ENCODE measurements around the gene GMEB1.

GRCh38 chr1:28766532-28767183 is 98.1 kb downstream of the GMEB1 start:
- TF ChIP-seq CTCF (IDR thresholded peaks at IDR 0.05; ENCODE audit: insufficient read depth, low read length, poor library complexity, severe bottlenecking) (no peak), EZH2phosphoT487 (conservative IDR thresholded peaks at IDR 0.05; ENCODE audit: low read length) (no peak)

Data from SU-DHL-6 (cell line).